PC-9 (cell line): ENCODE measurements around the gene GUCD1. TPM values are rescaled to one million over a fixed set of nuclear protein-coding genes. Genes with fewer than 3 reads are reported as not detected.
A peak's percentile ranks its signal among the peaks of the same experiment; 100 is the strongest.

Experiments used
- BruUV-seq: library from RNA; stranded (reverse); fragments of 400-500 nt; replicated peaks from 2 replicates; lab custom pipeline; 2021; lab: Mats Ljungman, UMichigan
- CTCF ChIA-PET: fragments of 300-600 bp; sonication (Branson Sonifier 250); formaldehyde crosslinking; loops from one replicate; lab custom pipeline; 2022; ENCODE audit warnings: antibody characterized with exemption; lab: Charles Lee
- POLR2A ChIA-PET: fragments of 300-600 bp; sonication (Branson Sonifier 250); formaldehyde crosslinking; loops from one replicate; lab custom pipeline; 2022; ENCODE audit warnings: antibody characterized with exemption; ENCODE audit not compliant: unreplicated experiment; lab: Charles Lee
- DNase-seq, 2 experiments: peaks; one replicate each; pipeline versions ENCODE4 v3.0.0 to v3.0.0-alpha.2; 2015 to 2022; ENCODE audit warnings: mixed read lengths in 1 of 2
- H2AFZ ChIP-seq: fragments of 200-600 bp; sonication (generic); 2 replicates; pipeline ENCODE4 v1.8.1; 2017; ENCODE audit warnings: antibody characterized with exemption
- H3F3A ChIP-seq: fragments of 200-600 bp; sonication (generic); 2 replicates; pipeline ENCODE4 v1.8.1; 2017; ENCODE audit warnings: antibody characterized with exemption, mild to moderate bottlenecking, low read depth; ENCODE audit not compliant: insufficient read depth
- H3K27ac ChIP-seq: fragments of 200-600 bp; sonication (generic); 2 replicates; pipeline ENCODE4 v1.6.1; 2016; ENCODE audit warnings: mixed run types
- H3K27me3 ChIP-seq: fragments of 200-600 bp; sonication (generic); 2 replicates; pipeline ENCODE4 v1.6.1; 2016; ENCODE audit warnings: low read depth, mixed run types; ENCODE audit not compliant: insufficient read depth
- H3K36me3 ChIP-seq: fragments of 200-600 bp; sonication (generic); 2 replicates; pipeline ENCODE4 v1.6.1; 2016; ENCODE audit warnings: low read depth, mixed run types
- H3K4me1 ChIP-seq: fragments of 200-600 bp; sonication (generic); replicated peaks from 2 replicates; pipeline ENCODE4 v1.6.1; 2016; ENCODE audit warnings: mixed run types; ENCODE audit not compliant: insufficient read depth
- H3K4me2 ChIP-seq: fragments of 200-600 bp; sonication (generic); 2 replicates; pipeline ENCODE4 v1.6.1; 2017; ENCODE audit warnings: mixed run types
- H3K4me3 ChIP-seq: fragments of 200-600 bp; sonication (generic); 2 replicates; pipeline ENCODE4 v1.6.1; 2016; ENCODE audit warnings: mixed run types
- H3K79me2 ChIP-seq: fragments of 200-600 bp; sonication (generic); 2 replicates; pipeline ENCODE4 v1.6.1; 2017; ENCODE audit warnings: low read depth, mixed run types
- H3K9me2 ChIP-seq: fragments of 200-600 bp; sonication (generic); 2 replicates; pipeline ENCODE4 v1.8.1; 2017; ENCODE audit warnings: mild to moderate bottlenecking; ENCODE audit not compliant: insufficient read depth
- H3K9me3 ChIP-seq: fragments of 200-600 bp; sonication (generic); 2 replicates; pipeline ENCODE4 v1.8.1; 2016; ENCODE audit warnings: low read depth; ENCODE audit not compliant: insufficient read depth
- H4K20me1 ChIP-seq: fragments of 200-600 bp; sonication (generic); 2 replicates; pipeline ENCODE4 v1.8.1; 2017; ENCODE audit not compliant: insufficient read depth
- EZH2 ChIP-seq: fragments of 200-600 bp; sonication (generic); IDR thresholded peaks from 2 replicates; pipeline ENCODE4 v1.8.0; 2017; ENCODE audit warnings: antibody characterized with exemption, low read depth
- intact Hi-C: fragments of 100-400 bp; cut with micrococcal nuclease; formaldehyde crosslinking; loops from one replicate; pipeline ENCODE4 v1.10.0; 2022; ENCODE audit not compliant: unreplicated experiment
- total RNA-seq: library from RNA; stranded (reverse); gene quantifications from 2 replicates; pipeline ENCODE4 v1.2.3, GENCODE V29; 2021
- TF ChIP-seq, protein P1 (sequence below): fragments of 200-600 bp; sonication (generic); conservative IDR thresholded peaks from 2 replicates; pipeline ENCODE4 v1.6.1; 2017; ENCODE audit warnings: mixed run types, antibody characterized with exemption, mild to moderate bottlenecking, moderate library complexity

Gene GUCD1
- total RNA-seq, 1 experiment from 2014 or later, result 80.2 TPM

DNA sequence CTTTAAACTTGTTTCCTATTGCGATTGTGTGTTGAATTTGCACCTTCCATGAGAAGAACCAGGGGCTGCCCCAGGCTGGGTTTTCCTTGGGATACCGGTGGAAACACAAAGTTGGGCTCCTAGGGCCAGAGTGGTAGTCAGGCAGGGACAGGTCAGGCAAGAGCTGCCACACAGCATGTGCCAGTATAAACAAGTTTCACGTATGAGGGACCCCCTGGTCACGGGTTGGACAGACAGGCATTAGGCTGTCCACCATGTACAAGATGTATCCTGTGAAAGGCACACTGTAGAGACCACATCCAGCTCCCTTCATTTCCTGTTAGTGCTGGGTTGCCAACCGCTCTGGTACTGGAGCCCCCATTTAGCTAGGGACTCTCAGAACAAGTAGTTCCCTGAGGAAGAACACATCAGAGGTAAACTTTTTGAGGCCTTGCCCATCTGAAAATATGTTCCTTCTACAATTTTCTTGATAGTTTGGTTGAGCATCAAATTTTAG, 51.0 kb downstream of the GUCD1 start:
- H2AFZ ChIP-seq, result no peak overlapping the region
- peaks cover 27% of the 10 kb centered on the region for H3F3A ChIP-seq
- H3K27ac ChIP-seq, result no peak overlapping the region
- DNase-seq, result no peak
- no peaks in the 10 kb centered on the region for H3K36me3 ChIP-seq
- CTCF ChIA-PET, result no interaction called here
- POLR2A ChIA-PET, result no interaction called here
- H3K4me2 ChIP-seq, result no peak overlapping the region
- H3K79me2 ChIP-seq, result no peaks in the 10 kb centered on the region
- no peaks in the 10 kb centered on the region for H3K9me3 ChIP-seq
- H3K27me3 ChIP-seq, result no peaks in the 10 kb centered on the region
- TF ChIP-seq, protein P1, sequence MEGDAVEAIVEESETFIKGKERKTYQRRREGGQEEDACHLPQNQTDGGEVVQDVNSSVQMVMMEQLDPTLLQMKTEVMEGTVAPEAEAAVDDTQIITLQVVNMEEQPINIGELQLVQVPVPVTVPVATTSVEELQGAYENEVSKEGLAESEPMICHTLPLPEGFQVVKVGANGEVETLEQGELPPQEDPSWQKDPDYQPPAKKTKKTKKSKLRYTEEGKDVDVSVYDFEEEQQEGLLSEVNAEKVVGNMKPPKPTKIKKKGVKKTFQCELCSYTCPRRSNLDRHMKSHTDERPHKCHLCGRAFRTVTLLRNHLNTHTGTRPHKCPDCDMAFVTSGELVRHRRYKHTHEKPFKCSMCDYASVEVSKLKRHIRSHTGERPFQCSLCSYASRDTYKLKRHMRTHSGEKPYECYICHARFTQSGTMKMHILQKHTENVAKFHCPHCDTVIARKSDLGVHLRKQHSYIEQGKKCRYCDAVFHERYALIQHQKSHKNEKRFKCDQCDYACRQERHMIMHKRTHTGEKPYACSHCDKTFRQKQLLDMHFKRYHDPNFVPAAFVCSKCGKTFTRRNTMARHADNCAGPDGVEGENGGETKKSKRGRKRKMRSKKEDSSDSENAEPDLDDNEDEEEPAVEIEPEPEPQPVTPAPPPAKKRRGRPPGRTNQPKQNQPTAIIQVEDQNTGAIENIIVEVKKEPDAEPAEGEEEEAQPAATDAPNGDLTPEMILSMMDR, result no peak
- TF ChIP-seq EZH2, result no peak
- H3K4me3 ChIP-seq, result no peak overlapping the region
- no peaks in the 10 kb centered on the region for H3K9me2 ChIP-seq
- BruUV-seq, result no TSS peak
- intact Hi-C loops, result loop anchor here (1.0 kb wide), 1 partner anchor 81 kb away; no protein-coding TSS in a partner anchor
- peaks cover 59% of the 10 kb centered on the region for H3K4me1 ChIP-seq
- H4K20me1 ChIP-seq, result no peaks in the 10 kb centered on the region

DNA sequence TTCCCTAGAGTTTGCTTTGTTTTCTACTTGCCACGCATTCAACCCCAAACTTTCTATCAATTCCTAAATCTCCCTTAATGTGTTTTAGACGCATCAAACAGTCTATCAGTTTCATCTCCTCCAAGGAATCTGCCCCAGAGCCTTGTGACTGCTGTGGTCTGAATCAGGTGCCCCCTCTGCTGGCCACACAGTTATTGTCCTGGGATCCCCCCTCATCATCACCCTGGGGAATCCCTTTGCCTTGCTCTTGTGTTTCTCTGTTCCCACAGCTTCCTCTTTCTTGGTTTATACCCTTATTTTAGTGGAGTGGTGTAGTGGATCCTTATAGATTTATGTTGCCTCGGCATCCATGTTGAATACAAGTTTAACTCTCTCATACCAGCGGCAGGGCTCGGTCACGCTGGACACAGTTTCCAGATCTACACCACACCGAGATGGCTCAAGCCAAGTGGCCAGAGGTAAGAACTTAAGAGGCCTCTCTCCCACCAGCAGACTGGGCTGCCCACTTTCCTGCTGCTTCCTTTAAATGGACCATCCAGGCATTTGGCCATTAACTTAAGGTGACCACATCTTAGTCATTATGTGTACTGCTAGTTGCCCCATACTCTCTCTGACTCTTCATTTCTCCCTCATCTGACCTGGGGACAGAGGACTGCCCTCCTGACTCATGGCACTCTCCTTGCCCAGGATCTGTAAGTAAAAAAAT, 51.6 kb downstream of the GUCD1 start:
- Histone ChIP-seq H3K79me2 (no peaks in the 10 kb centered on the region), H2AFZ (no peak overlapping the region), H3F3A (peaks cover 23% of the 10 kb centered on the region), H4K20me1 (no peaks in the 10 kb centered on the region), H3K4me3 (no peak overlapping the region), H3K27me3 (no peaks in the 10 kb centered on the region), H3K36me3 (no peaks in the 10 kb centered on the region), H3K4me1 (peaks cover 59% of the 10 kb centered on the region), H3K27ac (no peak overlapping the region), H3K9me2 (no peaks in the 10 kb centered on the region), H3K9me3 (no peaks in the 10 kb centered on the region), H3K4me2 (no peak overlapping the region)
- CTCF ChIA-PET, result interaction anchor here (0.6 to 1.4 kb wide), 3 partner anchors 29 to 204 kb away, joined by 3 read pairs; no protein-coding TSS in a partner anchor
- DNase-seq, result peak; percentile 53 to 55
- POLR2A ChIA-PET, result no interaction called here
- BruUV-seq, result no TSS peak
- intact Hi-C loops, result loop anchor here (1.0 kb wide), 1 partner anchor 80 kb away; no protein-coding TSS in a partner anchor
- TF ChIP-seq, protein P1, result peak; percentile 74
- TF ChIP-seq EZH2, result no peak

DNA sequence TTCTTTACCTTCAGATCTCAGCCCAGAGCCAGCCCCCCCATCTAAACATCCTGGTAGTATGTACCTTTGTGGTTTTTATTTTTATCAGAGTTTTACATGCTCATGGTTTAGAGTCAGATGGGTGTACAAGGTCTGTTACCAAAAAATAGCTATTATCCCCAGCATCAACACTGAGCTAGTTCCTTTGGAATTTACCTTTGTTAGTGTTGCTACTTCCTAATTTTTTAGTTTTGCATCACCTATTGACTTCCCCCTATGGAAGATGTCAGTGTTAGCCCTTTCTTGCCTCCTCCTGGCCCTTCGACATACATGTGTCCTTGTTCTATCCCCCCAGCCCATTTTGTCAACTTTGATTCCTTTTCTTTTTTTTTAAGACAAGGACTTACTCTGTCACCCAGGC, 52.4 kb downstream of the GUCD1 start:
- intact Hi-C loops, result no loop called here
- Histone ChIP-seq H4K20me1 (no peaks in the 10 kb centered on the region), H3K36me3 (no peaks in the 10 kb centered on the region), H2AFZ (no peak overlapping the region), H3K9me2 (no peaks in the 10 kb centered on the region), H3K4me3 (no peak overlapping the region), H3K79me2 (no peaks in the 10 kb centered on the region), H3K27ac (no peak overlapping the region), H3K27me3 (no peaks in the 10 kb centered on the region), H3K4me2 (no peak overlapping the region), H3F3A (peaks cover 15% of the 10 kb centered on the region), H3K4me1 (peaks cover 53% of the 10 kb centered on the region), H3K9me3 (no peaks in the 10 kb centered on the region)
- TF ChIP-seq, protein P1, result no peak
- no peak for TF ChIP-seq EZH2
- POLR2A ChIA-PET, result no interaction called here
- no peak for DNase-seq
- CTCF ChIA-PET, result interaction anchor here (0.6 to 1.4 kb wide), 3 partner anchors 8 to 162 kb away, joined by 3 read pairs; no protein-coding TSS in a partner anchor
- no TSS peak for BruUV-seq
